GM23338 (cell line): ENCODE measurements around the gene B4GALNT4.

Source experiments
- EZH2 ChIP-seq: fragments of 200-600 bp; sonication (generic); IDR thresholded peaks from one replicate; pipeline ENCODE4 v1.8.0; 2017; ENCODE audit warnings: antibody characterized with exemption, mild to moderate bottlenecking, low read depth; ENCODE audit not compliant: unreplicated experiment
- JUNB ChIP-seq: IDR thresholded peaks from one replicate; pipeline ENCODE4 v1.6.1; 2016; ENCODE audit warnings: antibody characterized with exemption; ENCODE audit not compliant: unreplicated experiment
- TF ChIP-seq, protein P1 (sequence below), 2 experiments: fragments of 200-600 bp in 1 of 2; sonication (generic) in 1 of 2; conservative IDR thresholded peaks; 2 replicates each; pipeline versions ENCODE4 v1.5.1 to v1.6.1; 2016 to 2017; ENCODE audit warnings: antibody characterized with exemption in 2 of 2, low read depth in 2 of 2, mild to moderate bottlenecking in 2 of 2, moderate library complexity in 1 of 2

DNA sequence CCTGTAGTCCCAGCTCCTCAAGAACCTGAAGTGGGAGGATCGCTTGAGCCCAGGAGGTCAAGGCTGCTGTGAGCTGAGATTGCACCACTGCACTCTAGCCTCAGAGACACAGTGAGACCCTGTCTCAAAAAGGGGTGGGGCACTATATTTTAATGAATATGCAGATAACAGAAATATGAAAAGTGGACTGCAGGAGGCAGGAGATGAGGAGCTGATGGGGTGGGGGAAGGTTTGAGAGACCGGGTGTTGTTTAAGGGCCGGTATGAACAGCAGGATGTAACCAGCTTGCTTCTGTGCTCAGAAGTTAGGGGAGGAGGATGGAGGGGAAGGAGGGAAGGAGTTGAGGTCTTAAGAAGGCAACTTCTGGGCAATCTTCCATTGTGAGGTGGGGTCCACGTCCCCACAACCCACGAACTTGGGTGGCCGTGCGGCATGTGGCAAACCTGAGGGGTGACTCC is 1.3 kb upstream of the B4GALNT4 start:
- TF ChIP-seq JUNB, result no peak
- TF ChIP-seq, protein P1, sequence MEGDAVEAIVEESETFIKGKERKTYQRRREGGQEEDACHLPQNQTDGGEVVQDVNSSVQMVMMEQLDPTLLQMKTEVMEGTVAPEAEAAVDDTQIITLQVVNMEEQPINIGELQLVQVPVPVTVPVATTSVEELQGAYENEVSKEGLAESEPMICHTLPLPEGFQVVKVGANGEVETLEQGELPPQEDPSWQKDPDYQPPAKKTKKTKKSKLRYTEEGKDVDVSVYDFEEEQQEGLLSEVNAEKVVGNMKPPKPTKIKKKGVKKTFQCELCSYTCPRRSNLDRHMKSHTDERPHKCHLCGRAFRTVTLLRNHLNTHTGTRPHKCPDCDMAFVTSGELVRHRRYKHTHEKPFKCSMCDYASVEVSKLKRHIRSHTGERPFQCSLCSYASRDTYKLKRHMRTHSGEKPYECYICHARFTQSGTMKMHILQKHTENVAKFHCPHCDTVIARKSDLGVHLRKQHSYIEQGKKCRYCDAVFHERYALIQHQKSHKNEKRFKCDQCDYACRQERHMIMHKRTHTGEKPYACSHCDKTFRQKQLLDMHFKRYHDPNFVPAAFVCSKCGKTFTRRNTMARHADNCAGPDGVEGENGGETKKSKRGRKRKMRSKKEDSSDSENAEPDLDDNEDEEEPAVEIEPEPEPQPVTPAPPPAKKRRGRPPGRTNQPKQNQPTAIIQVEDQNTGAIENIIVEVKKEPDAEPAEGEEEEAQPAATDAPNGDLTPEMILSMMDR (conservative IDR thresholded peaks at IDR 0.05; ENCODE audit: low read depth in 2 of 2), result no peak
- TF ChIP-seq EZH2, result no peak
